ENCODE results near the gene TUBA1B. TPM values are rescaled to one million over a fixed set of nuclear protein-coding genes. Genes with fewer than 3 reads are reported as not detected.

The TUBA1B gene
- total RNA-seq, 4 donors from 2014 or later, result 608 to 1,018 (median 745) TPM

DNA sequence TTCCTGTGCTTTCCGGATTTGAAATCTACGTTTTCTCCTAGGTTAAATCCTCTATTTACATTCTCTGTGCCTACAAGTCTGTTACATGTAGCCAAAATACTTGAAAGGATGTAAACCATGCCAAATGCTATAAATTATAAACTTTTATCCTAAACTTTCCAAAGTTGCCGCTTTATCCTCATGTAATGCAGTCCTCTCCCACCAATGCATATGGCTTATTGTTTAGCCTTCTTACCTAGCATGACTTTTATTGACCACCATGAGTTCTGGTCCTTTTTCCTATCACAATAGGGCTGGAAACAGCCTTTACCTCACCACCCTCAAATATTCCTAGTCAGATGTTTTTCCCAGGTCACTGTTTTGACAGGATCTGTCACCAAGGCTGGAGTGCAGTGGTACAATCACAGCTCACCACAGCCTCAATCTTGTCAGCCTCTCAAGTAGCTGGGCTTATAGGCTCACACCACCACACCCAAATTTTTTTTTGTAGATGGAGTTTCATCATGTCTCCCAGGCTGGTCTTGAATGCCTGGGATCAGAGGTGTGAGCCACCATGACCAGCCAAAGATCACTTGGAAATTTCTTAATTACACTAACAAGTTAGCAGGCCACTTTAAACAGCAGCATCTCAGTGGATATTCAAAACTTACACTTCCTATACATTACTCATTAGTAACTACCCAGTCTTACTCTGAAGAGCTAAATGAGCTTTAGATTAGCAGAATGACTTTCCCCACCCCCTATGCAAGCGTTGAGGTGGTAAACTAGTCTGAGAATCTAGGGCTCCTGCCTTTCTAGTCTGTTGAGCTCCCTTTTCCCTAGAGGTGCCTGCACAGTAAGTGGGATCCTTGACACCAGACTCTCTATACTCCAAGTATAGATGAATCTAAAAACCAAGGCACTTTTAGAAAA, 4.1 kb downstream of the TUBA1B start:
- no peak for ATAC-seq (ENCODE audit: low FRiP score)
- no peak for TF ChIP-seq CTCF (IDR thresholded peaks at IDR 0.05)
- DNase-seq (ENCODE audit: low spot score), result no peak

- no peak for DNase-seq (ENCODE audit: low spot score)
- ATAC-seq (ENCODE audit: low FRiP score), result peak; percentile 79
- no peak for TF ChIP-seq CTCF (IDR thresholded peaks at IDR 0.05)
Observed at GRCh38 chr12:49121047-49121696, 10.0 kb downstream of the TUBA1B start.

DNA sequence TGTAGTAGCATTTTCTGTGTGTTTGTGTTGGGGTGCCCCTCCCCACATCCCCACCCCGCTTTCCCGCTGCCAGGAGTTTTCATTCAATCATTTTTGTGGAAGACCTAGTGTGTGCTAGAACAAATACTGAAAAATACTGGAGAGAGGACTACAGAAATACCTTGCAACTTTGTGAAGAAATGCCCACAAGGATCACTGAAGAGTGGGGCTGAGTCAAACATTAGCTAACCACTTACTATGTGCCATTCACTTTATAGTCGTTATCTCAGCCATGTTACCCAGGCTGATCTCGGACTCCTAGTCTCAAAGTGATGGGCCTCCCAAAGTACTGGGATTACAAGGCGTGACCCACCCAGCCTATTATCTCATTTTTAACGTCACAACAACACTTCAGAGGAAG, 20.0 kb downstream of the TUBA1B start:
- no peak for DNase-seq (ENCODE audit: low spot score)
- no peak for ATAC-seq (ENCODE audit: low FRiP score)
- no peak for TF ChIP-seq CTCF (IDR thresholded peaks at IDR 0.05)

- DNase-seq (ENCODE audit: low spot score) (peak; percentile 84), ATAC-seq (ENCODE audit: low FRiP score) (peak; percentile 95)
- TF ChIP-seq CTCF (IDR thresholded peaks at IDR 0.05), result peak in 1 of 3 donors; percentile 32
Observed at GRCh38 chr12:49110464-49111155, 20.6 kb downstream of the TUBA1B start, which contains the start of gene LMBR1L. LMBR1L (minus strand) TSS chr12:49110847; CDS start chr12:49110555, 292 bp downstream.

- peak; percentile 21 for ATAC-seq (ENCODE audit: low FRiP score)
- DNase-seq (ENCODE audit: low spot score), result no peak
Observed at GRCh38 chr12:49109641-49110463, 21.3 kb downstream of the TUBA1B start.

More at GRCh38 chr12:49109641-49110463, 21.3 kb downstream of the TUBA1B start:
- no peak for TF ChIP-seq CTCF (IDR thresholded peaks at IDR 0.05)
